SJSA1 (cell line): ENCODE data around the gene GATA2. TPM values are rescaled to one million over a fixed set of nuclear protein-coding genes. Genes with fewer than 3 reads are reported as not detected.

ENCODE experiments used
- DNase-seq, 2 experiments: peaks; one replicate each; pipeline ENCODE4 v3.0.0-alpha.2; 2015 to 2020; ENCODE audit warnings: low spot score in 2 of 2, low read depth in 1 of 2
- H3K27ac ChIP-seq: fragments of 250-450 bp; sonication (Bioruptor Pico); 2 replicates; pipeline ENCODE4 v1.5.1; 2020; ENCODE audit warnings: mild to moderate bottlenecking, moderate library complexity
- H3K27me3 ChIP-seq: fragments of 250-450 bp; sonication (Bioruptor Pico); replicated peaks from 2 replicates; pipeline ENCODE4 v1.5.1; 2020; ENCODE audit warnings: mild to moderate bottlenecking, moderate library complexity
- H3K36me3 ChIP-seq: fragments of 250-450 bp; sonication (Bioruptor Pico); 2 replicates; pipeline ENCODE4 v1.5.1; 2020; ENCODE audit warnings: mild to moderate bottlenecking
- H3K4me1 ChIP-seq: fragments of 250-450 bp; sonication (Bioruptor Pico); replicated peaks from 2 replicates; pipeline ENCODE4 v1.6.1; 2021; ENCODE audit warnings: mild to moderate bottlenecking
- H3K4me3 ChIP-seq: fragments of 250-450 bp; sonication (Bioruptor Pico); 2 replicates; pipeline ENCODE4 v1.5.1; 2020; ENCODE audit warnings: mild to moderate bottlenecking
- H3K9me3 ChIP-seq: fragments of 250-450 bp; sonication (Bioruptor Pico); replicated peaks from 2 replicates; pipeline ENCODE4 v1.5.1; 2020; ENCODE audit warnings: mild to moderate bottlenecking
- total RNA-seq: library from RNA; depleted of rRNA; stranded (reverse); fragments of >200 nt; shearing (Covaris generic); gene quantifications from 2 replicates; pipeline ENCODE4 v1.2.3, GENCODE V29; 2014

The GATA2 gene
- total RNA-seq, 1 experiment from 2014 or later = 14.9 TPM

GRCh38 chr3:128457937-128458336 lies 35.1 kb downstream of the GATA2 start:
- 0 out of 2 replicates have a peak, but pooled peaks cover 3% of the 10 kb centered on the region for H3K27me3 ChIP-seq
- H3K36me3 ChIP-seq = no peaks in the 10 kb centered on the region
- no peaks in the 10 kb centered on the region for H3K9me3 ChIP-seq
- no peak for DNase-seq
- no peak overlapping the region for H3K4me3 ChIP-seq
- no peak overlapping the region for H3K27ac ChIP-seq
- peaks cover 11% of the 10 kb centered on the region for H3K4me1 ChIP-seq

GRCh38 chr3:128456776-128457715 lies 36.0 kb downstream of the GATA2 start:
- Histone ChIP-seq H3K27ac (no peak overlapping the region), H3K27me3 (0 out of 2 replicates have a peak, but pooled peaks cover 3% of the 10 kb centered on the region), H3K9me3 (no peaks in the 10 kb centered on the region), H3K4me3 (no peak overlapping the region), H3K4me1 (peaks cover 7% of the 10 kb centered on the region), H3K36me3 (no peaks in the 10 kb centered on the region)
- no peak for DNase-seq

DNA sequence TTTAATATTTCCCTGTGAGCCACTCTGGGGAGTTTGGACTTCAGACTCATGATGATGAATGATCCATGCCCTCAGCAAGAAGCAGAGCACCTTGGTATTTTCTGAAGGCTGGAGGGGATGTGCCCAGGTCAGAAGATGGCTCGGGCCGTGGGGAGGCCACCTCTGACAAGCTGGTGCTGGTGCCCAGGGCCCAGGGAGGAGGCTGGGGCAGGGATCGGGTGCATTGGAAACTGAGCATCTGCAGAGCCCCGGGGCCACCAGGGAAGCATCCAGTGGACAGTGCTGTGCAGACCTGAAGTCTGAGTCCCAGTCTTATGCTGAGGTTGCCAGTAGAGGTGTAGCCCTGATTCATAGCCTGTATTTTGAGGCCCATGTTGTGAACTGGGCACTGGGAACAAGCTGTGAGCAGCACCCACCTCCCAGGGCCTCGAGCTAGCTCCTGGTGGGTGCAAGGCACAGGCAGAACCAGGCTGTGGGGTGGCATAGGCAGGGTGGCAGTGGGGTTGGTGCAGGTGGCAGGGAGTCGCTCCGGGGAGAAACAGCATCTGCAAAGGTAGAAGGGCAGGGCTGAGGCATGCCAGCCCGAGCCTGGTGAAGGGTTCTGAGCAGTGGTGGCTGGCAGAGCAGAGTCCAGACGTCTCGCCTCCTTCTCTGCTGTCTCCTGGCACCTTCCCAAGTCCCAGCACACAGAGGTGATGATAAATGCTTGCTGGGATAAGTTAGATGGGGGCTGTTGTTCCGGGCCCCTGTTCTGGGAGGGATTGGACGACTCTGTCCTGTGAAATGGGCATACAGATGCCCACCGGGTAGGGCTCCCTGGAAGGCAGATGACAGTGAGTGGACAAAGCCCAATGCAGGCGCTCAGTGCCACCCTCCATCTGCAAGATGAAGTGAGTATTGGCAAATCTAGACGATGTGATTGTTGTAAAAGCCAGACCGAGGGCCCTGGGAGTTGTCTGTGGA lies 36.9 kb downstream of the GATA2 start:
- no peak for DNase-seq

GRCh38 chr3:128455116-128455515 lies 37.9 kb downstream of the GATA2 start:
- H3K4me1 ChIP-seq = no peaks in the 10 kb centered on the region
- H3K27me3 ChIP-seq = 0 out of 2 replicates have a peak, but pooled peaks cover 3% of the 10 kb centered on the region

More for the DNA sequence above, 36.9 kb downstream of the GATA2 start:
- H3K36me3 ChIP-seq = no peaks in the 10 kb centered on the region
- no peak overlapping the region for H3K27ac ChIP-seq
- no peaks in the 10 kb centered on the region for H3K9me3 ChIP-seq
- no peaks in the 10 kb centered on the region for H3K4me1 ChIP-seq
- H3K4me3 ChIP-seq = no peak overlapping the region
- 0 out of 2 replicates have a peak, but pooled peaks cover 3% of the 10 kb centered on the region for H3K27me3 ChIP-seq

DNA sequence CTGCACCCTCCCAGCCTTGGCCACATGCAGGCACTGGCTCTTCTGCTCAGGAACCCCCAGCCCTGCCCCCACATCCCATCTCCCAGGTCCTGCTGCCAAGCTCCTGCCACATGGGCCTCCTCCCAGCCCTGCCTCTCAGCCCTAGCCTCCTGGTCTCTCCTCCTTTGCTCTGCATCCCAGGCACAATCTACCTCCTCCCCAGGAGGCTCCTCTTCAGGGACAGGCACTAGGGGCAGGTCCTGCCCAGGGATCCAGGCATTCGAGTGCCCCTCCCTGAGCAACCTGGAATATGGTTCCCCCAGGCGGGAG lies 38.7 kb downstream of the GATA2 start:
- 0 out of 2 replicates have a peak, but pooled peaks cover 3% of the 10 kb centered on the region for H3K27me3 ChIP-seq
- no peak for DNase-seq
- no peak overlapping the region for H3K27ac ChIP-seq
- no peaks in the 10 kb centered on the region for H3K9me3 ChIP-seq
- no peaks in the 10 kb centered on the region for H3K36me3 ChIP-seq
- no peak overlapping the region for H3K4me3 ChIP-seq
- H3K4me1 ChIP-seq = no peaks in the 10 kb centered on the region

More at GRCh38 chr3:128455116-128455515, 37.9 kb downstream of the GATA2 start:
- Histone ChIP-seq H3K27ac (no peak overlapping the region), H3K4me3 (no peak overlapping the region), H3K36me3 (no peaks in the 10 kb centered on the region), H3K9me3 (no peaks in the 10 kb centered on the region)
- no peak for DNase-seq

DNA sequence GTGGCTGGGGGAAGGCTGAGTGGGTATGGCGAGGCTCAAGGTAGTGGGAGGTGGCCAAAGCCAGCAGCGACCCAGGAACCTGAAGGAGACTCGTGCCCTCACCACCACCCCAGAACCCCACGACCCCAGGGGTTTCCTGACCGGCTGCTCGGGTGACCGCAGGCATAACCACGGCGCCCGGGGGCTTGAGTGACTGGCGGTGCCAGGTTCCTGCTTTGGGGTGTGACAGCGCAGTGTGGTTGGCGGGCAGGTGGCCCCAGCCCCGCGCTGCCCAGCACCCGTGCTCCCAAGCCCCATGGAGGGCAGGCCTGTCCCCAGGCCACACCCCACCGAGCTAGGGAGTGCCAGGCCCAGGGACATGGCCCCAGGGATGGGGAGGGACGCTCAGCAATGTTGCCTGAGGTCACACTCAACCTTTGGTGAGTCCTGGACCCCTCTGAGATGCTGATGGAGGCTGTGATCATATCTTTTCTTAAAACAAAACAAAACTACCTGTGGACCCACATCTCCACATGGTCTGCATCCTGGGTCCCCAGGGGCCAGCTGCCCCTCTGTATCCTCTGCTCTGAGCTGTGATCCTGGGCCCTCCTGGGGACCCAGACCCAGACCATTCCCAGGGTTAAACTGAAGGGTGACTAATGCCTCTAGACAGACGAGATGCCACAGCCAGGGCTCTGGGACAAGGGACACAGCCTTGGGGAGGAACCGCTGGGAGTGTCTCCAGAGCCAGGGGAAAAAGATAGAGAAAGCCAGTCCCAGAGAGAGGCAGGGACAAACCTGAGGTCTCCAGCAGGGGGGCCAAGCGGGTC lies 39.3 kb downstream of the GATA2 start:
- DNase-seq = no peak
- Histone ChIP-seq H3K4me1 (no peaks in the 10 kb centered on the region), H3K27me3 (0 out of 2 replicates have a peak, but pooled peaks cover 3% of the 10 kb centered on the region), H3K9me3 (no peaks in the 10 kb centered on the region), H3K4me3 (no peak overlapping the region), H3K36me3 (no peaks in the 10 kb centered on the region), H3K27ac (no peak overlapping the region)

GRCh38 chr3:128452678-128453275 lies 40.2 kb downstream of the GATA2 start:
- Histone ChIP-seq H3K4me3 (no peak overlapping the region), H3K27me3 (0 out of 2 replicates have a peak, but pooled peaks cover 3% of the 10 kb centered on the region), H3K36me3 (no peaks in the 10 kb centered on the region), H3K9me3 (no peaks in the 10 kb centered on the region), H3K27ac (no peak overlapping the region), H3K4me1 (no peaks in the 10 kb centered on the region)
- DNase-seq = no peak

DNA sequence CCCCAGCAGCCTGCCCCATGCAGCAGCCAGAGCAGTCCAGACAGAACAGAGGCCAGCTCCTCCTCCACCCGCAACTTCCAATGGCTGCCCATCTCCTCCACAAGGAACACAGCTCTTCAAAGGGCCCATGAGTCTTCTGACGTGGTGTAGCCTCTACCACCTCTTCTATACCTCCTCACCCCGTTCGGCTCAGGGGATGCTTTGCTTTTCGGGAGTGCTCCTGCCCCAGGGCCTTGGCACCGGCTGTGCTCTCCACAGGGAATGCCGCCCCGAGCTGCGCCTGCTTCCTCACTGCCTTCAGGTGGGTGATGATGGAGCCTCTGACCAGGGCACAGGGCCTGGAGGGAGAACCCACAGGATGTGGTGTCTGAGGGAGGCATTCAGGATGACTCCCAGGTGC lies 40.9 kb downstream of the GATA2 start:
- Histone ChIP-seq H3K27me3 (0 out of 2 replicates have a peak, but pooled peaks cover 3% of the 10 kb centered on the region), H3K36me3 (no peaks in the 10 kb centered on the region), H3K27ac (no peak overlapping the region), H3K4me3 (no peak overlapping the region), H3K4me1 (no peaks in the 10 kb centered on the region), H3K9me3 (no peaks in the 10 kb centered on the region)
- no peak for DNase-seq

- no peaks in the 10 kb centered on the region for H3K4me1 ChIP-seq
- no peaks in the 10 kb centered on the region for H3K9me3 ChIP-seq
- DNase-seq = no peak
- H3K27ac ChIP-seq = no peak overlapping the region
- H3K4me3 ChIP-seq = no peak overlapping the region
- no peaks in the 10 kb centered on the region for H3K27me3 ChIP-seq
- no peaks in the 10 kb centered on the region for H3K36me3 ChIP-seq
Measured at GRCh38 chr3:128449111-128449638, 43.8 kb downstream of the GATA2 start.

- H3K36me3 ChIP-seq = no peaks in the 10 kb centered on the region
- no peak overlapping the region for H3K27ac ChIP-seq
- H3K27me3 ChIP-seq = no peaks in the 10 kb centered on the region
- no peaks in the 10 kb centered on the region for H3K9me3 ChIP-seq
- no peak for DNase-seq
- H3K4me1 ChIP-seq = no peaks in the 10 kb centered on the region
- H3K4me3 ChIP-seq = no peak overlapping the region
Measured at GRCh38 chr3:128448491-128448890, 44.5 kb downstream of the GATA2 start.

DNA sequence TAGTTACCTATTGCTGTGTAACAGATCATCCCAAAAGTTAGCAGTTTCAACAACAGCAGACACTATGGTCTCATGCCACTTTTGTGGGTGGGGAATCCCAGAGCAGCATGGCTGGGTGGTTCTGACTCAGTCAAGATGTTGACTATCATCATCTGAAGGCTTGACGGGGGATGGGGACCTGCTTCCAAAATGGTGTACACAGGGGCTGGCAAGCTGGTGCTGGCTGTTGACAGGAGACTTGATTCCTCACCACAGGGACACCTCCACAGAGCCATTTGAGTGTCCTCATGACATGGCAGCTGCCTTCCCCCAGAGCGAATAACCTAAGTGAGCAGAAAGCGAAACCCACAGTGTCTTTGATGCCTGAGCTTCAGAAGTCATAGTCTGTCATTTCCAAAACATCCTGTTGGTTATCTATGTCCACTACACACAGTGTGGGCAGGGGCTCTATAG lies 45.4 kb downstream of the GATA2 start:
- Histone ChIP-seq H3K27ac (no peak overlapping the region), H3K4me1 (no peaks in the 10 kb centered on the region), H3K9me3 (no peaks in the 10 kb centered on the region), H3K4me3 (no peak overlapping the region), H3K36me3 (no peaks in the 10 kb centered on the region), H3K27me3 (no peaks in the 10 kb centered on the region)
- no peak for DNase-seq

DNA sequence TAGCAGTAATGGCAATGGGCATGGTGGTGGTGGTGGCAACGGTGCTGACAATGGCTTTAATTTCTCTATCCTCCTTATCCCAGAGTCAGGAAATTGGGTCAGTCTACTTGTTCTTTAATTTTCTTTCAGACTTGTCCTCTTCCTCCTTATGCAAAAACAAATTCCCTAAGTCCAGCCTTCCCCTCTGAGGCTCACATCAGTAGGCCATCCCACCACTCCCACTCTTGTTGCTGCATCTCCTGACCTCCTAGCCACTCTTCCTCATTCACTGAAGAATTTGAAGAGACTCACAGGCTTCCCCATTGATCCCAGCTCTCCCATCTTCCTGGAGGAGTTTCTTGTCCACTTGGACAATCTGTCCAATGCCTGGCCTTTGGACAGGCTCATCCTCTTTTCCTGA lies 46.2 kb downstream of the GATA2 start:
- H3K4me3 ChIP-seq = no peak overlapping the region
- H3K36me3 ChIP-seq = no peaks in the 10 kb centered on the region

More for the DNA sequence above, 46.2 kb downstream of the GATA2 start:
- H3K9me3 ChIP-seq = no peaks in the 10 kb centered on the region
- DNase-seq = no peak
- H3K4me1 ChIP-seq = no peaks in the 10 kb centered on the region
- no peak overlapping the region for H3K27ac ChIP-seq
- no peaks in the 10 kb centered on the region for H3K27me3 ChIP-seq
